HG02798 (cell line): ENCODE results near the gene EPB41.

Experiments
- ATAC-seq: cut with Tn5 transposase; IDR thresholded peaks from one replicate; pipeline ENCODE4 v1.9.1; 2021; ENCODE audit warnings: mild to moderate bottlenecking; ENCODE audit not compliant: unreplicated experiment, poor library complexity

EPB41 gene

GRCh38 chr1:28971980-28972771 lies 57.8 kb downstream of the EPB41 start:
- no peak for ATAC-seq

GRCh38 chr1:28973596-28974421 lies 59.4 kb downstream of the EPB41 start:
- ATAC-seq = no peak

GRCh38 chr1:28974432-28974831 lies 60.1 kb downstream of the EPB41 start:
- no peak for ATAC-seq

- no peak for ATAC-seq
Observed at GRCh38 chr1:28976248-28976647, 61.9 kb downstream of the EPB41 start.

GRCh38 chr1:28981210-28981609 lies 66.8 kb downstream of the EPB41 start:
- no peak for ATAC-seq

- no peak for ATAC-seq
Observed at GRCh38 chr1:28982198-28982597, 67.8 kb downstream of the EPB41 start.

- no peak for ATAC-seq
Observed at GRCh38 chr1:28983091-28983490, 68.7 kb downstream of the EPB41 start.

- ATAC-seq = no peak
Observed at GRCh38 chr1:28983509-28984310, 69.3 kb downstream of the EPB41 start.

DNA sequence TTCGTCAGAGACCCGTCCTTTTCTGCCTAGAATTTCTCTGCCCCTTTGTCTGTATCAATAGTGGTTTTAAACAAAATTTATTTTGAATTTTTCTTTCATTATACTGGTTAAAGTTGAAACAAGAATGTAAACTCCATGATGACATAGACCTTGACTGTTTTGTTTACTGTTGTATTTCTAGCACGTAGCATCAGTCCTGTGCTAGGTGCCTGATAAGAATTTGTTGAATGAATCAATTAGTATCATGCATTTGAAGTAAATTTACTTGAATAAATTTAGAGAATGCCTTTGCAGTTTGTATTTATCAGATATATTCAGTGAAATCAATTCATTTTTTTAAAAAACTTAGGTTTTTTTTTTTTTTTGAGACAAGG lies 69.9 kb downstream of the EPB41 start:
- no peak for ATAC-seq

DNA sequence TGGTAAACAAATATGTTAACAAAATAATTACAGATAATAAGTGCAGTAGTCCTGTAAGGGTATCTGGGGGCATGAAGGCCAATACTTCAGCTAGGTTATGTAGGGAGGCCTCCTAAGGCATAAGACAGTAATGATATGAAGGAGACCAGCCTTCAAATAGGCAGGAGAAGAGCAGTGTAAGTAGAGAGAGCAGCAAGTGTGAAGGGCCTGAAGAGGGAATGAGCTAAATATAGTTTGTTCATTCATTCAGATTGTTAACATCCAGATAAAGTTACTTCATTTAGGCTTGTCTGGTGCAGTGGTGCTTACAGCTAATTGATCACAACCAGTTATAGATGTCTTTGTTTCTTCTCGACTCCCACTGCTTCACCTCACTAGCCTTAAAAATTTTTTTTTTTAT lies 71.1 kb downstream of the EPB41 start:
- ATAC-seq = no peak

- ATAC-seq = no peak
Observed at GRCh38 chr1:28986306-28986910, 72.0 kb downstream of the EPB41 start.

- no peak for ATAC-seq
Observed at GRCh38 chr1:29002792-29003191, 88.4 kb downstream of the EPB41 start.

DNA sequence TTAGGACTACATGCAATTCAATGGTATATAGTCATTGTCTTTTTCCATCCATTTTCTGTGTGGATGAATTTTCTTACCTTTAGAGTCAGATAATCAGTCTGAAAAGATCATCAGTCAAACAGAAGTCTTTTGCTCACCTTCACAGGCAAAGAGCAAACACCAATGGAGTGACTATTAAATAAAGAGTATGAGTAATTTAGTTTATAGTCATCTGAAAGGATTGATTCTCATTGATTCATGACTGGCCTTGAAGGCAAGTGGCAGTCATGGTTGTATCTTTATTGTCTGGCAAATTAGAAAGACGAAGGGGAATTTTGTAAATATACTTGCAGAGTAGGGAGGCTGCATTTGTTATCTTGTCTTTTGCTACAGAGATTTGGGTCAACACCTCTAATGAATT lies 89.9 kb downstream of the EPB41 start:
- no peak for ATAC-seq

DNA sequence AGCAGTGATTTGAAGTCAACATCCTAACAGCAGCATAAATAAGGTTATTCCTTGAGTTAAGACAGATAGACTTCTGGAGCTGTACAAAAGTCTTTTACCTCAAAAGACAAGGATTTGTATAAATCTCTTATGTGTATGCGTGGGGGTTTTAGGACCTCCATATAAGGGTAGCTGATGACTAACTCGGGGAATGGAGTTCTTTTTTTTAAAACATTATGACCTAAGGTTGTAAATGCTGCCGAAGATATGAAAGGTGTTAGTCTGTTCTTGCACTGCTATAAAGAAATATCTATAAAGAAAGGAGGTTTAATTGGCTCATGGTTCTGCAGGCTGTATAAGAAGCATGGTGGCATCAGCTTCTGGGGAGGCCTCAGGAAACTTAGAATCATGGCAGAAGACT lies 90.4 kb downstream of the EPB41 start:
- ATAC-seq = no peak

GRCh38 chr1:29011775-29012174 lies 97.4 kb downstream of the EPB41 start:
- no peak for ATAC-seq

DNA sequence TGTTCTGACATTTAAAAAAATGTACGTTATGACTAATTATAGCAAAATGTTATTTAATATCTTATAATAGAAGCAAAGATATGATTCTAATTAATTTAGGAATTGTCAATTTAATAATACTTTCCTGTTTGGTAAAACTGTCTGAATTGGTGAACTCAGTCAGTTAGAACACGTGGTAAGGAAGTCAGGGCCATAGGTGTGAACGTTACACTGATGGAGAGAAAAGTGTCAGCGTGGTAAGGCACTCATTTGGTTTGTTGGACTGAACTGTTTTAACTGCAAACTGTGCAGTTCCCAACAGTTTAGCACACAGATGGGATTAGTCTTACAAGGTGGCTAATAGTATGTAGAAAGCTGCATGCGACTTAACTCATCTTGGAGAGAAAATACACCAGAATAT lies 102.9 kb downstream of the EPB41 start:
- ATAC-seq = no peak

DNA sequence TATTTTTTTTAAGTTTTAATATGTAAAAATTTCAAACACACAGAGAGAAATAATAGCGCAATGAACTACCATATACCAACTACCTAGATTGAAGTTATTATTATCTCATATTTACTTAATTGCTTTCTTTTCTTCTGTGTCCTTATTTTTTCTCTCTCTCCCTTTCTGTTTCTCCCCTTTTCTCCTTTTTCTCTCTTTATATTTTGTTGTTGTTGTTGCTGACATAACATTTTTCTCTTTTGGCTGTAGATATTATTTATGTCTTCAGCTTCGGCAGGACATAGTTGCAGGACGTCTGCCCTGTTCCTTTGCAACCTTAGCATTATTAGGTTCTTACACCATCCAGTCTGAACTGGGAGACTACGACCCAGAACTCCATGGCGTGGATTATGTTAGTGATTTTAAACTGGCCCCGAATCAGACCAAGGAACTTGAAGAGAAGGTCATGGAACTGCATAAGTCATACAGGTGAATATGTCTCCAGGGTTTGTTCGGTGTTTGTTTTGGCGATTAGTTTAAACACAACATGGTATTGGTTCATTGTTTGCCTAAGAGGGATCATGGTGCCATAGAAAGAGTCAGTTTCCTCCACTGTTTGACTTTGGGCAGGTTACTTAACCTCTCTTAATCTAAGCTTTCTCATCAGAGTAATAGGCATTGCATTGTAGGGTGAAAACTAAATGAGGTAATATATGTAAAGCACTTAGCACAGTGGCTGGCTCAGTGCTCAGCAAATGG lies 103.8 kb downstream of the EPB41 start:
- ATAC-seq = no peak

GRCh38 chr1:29022620-29023019 lies 108.3 kb downstream of the EPB41 start:
- ATAC-seq = no peak

DNA sequence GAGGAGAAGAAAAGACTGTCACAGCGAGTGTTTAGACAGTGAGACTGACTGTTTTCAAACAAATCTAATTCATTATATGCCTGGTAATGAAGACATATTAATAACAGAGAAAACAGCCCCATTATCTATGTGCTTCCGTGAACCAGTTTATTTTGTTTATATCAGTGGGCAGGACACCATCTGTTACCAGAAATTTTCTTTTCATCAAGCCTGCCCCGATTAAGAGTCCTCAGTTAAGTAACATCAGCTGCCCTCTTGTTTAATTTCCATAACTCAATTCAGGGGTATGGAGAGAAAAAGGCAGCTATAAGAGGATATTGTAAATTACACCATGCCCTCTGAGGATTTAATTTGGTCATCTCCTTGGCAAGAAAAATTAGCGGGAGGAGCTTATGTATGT lies 115.3 kb downstream of the EPB41 start:
- ATAC-seq = no peak

- no peak for ATAC-seq
Observed at GRCh38 chr1:29032841-29033240, 118.5 kb downstream of the EPB41 start.
